Mesenteric fat pad (tissue), 1 donor: ENCODE measurements around the gene HTR2C. TPM values are rescaled to one million over a fixed set of nuclear protein-coding genes. Genes with fewer than 3 reads are reported as not detected.
"Not testable (repeated sequence)": the region's sequence is repeated elsewhere in the genome, so short reads cannot be mapped to it uniquely, and the experiment has no call there.

Source experiments
- DNase-seq: peaks from one replicate; pipeline ENCODE4 v3.0.0-alpha.2; 2020; ENCODE audit warnings: low spot score
- total RNA-seq: library from RNA; stranded (reverse); fragmentation: NEBNext Ultra II Directional; extraction: Animal tissue kit (Norgen Biotek cat#: 25700); gene quantifications from one replicate; pipeline ENCODE4 v1.2.1, GENCODE V29; 2021
- donor health status: DM: yes; HTN: yes; CAD: no.

The HTR2C gene
- total RNA-seq, 1 donor from 2014 or later = not detected

- DNase-seq = no peak
Observed at GRCh38 chrX:114712466-114712865, 128.6 kb downstream of the HTR2C start.

- DNase-seq = no peak
Observed at GRCh38 chrX:114715096-114715495, 131.2 kb downstream of the HTR2C start.

DNA sequence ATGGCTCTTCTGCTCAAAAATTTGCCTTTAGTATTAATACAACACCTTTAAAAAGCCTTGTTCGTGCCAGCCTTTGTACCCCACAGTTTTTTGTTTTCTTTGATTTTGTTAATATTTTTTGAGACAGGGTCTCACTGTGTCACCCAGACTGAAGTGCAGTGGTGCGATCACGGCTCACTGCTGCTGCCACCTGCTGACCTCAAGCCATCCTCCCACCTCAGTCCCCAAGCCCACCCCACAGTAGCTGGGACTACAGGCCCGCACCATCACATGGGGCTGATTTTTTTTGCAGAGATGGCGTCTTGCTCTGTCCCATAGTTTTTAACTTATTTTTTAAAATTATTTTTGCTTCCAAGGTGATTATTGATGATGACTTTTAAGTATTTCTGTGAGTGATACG, 134.0 kb downstream of the HTR2C start:
- no peak for DNase-seq

DNA sequence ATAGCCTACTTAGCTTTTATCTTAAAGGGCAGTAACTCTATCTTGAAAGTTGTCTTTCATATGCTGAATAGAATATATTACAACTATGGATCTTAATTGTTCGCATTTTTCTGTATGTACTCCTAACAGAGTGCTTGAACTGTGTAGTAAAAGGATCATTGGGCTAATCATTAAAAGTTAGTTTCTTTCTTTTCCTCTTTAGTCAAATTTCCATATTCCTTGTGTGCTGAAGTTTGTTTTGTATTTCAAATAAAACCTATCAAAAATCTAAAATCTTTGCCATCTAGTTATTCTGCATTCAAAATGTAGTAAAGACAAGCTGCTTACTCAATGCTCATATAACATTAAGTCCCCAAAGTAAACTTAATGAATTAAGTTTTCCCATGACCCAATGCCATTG, 182.7 kb downstream of the HTR2C start:
- DNase-seq = no peak

- no peak for DNase-seq
Observed at GRCh38 chrX:114774691-114775090, 190.8 kb downstream of the HTR2C start.

DNA sequence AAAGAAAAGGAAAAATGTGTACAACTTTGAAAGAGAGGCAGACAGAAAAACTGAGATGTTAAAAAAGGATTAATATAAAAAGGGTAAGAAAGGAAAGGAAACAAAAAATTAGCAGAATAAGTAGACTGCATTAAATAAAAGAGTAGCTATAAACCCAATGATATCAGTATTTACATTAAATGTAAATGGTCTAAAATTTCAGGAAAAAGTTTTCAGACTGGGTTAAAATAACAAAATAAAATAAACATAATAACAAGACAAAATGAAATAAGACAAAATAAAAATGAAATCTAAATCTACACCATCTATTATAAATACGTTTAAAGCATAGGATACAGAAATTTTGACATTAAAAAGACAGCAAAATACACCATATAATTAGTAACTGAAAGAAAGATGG, 199.0 kb downstream of the HTR2C start:
- DNase-seq = no peak

DNA sequence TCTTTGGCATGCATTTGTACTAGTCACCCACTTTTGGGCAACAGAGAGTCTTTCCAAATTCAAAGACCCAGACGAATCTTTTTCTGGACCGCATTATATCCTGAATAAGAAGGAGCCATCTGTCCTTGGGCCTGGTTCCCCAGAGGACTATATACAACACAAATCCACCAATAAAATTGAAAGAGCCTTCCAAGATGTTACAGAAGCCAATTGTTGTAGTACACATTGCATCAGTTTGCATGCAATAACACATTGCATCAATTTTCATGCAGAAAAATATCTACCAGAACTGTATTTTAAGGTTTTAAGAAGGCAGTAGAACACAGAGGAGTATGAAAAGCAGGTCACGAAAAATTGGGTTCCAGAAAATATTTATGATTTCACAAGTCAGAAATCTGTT, 203.2 kb downstream of the HTR2C start:
- DNase-seq = no peak

- no peak for DNase-seq
Observed at GRCh38 chrX:114797494-114797893, 213.6 kb downstream of the HTR2C start.

DNA sequence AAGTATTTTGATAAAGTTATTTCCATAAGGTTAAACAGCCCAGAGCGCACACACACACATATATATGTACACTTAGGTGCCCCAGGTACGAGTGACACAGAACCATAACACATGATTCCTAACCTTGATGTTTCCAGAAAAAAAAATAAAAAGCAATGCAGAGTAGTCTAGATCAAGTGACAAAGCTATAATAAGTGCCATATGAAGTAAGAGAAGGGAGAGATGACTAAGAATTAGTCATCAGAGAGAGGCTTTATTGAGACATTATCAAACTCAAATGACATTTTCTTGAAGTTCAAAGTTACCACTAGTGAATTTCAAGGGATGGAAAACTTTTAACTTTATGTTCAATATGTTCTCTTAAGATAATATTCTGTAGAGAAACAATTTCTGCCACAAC, 215.0 kb downstream of the HTR2C start:
- no peak for DNase-seq

GRCh38 chrX:114800719-114801118, 216.8 kb downstream of the HTR2C start:
- no peak for DNase-seq

DNA sequence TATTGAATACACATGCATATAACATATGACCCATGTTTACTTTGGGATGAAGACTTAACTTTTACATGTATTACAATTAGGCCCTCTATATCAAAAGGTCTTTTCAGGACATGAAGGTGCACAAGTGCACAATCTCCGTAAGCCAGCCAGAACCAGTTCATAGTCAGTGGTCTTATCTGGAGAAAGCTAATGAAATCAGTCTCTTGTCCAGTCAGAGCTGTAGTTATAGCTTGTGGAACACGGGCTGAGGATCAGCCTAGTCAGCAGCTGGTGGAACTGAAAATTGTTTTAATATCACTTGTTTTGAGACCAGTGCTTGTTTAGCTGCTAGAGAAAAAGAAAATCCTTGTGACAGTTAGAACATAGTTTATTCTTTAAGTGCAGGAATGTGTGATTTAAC, 235.6 kb downstream of the HTR2C start:
- no peak for DNase-seq

DNA sequence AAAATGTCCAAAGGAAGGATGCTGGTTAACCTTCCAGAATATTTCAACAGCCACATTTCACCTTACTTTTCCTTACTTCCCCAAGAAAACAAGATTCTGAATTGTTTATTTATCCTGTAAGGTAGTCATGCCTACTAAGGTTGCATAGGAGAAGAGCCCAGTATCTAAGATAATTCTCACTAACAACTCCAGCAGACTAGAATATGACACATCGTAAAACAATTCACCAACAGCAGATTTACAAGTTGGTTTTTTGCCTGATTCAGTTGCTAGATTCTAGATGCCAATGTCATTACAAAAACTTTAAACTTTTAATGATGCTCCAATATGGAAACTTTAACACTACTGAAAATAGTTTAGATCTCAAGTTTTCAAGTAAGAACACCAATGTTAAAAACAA, 257.2 kb downstream of the HTR2C start:
- no peak for DNase-seq

DNA sequence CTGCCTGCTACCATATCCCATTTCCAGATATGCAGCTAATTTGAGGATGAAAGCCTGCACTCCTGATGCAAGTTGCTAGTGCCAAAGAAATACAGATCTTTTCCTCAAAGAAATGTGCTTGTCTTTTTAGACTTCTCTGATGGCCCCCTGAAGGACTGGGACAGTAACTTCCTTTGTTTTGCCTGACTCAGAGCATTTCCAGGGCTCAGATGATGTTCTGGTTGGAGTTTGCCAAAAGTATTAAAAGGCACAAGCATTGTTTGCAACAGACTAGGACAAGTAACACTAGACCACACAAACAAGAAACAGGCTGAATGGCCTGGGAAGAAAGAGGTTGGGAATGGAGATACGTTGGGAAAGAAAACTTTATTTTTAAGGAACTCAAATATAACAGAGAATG, 258.3 kb downstream of the HTR2C start:
- DNase-seq = no peak

- DNase-seq = no peak
Observed at GRCh38 chrX:114889481-114889880, 305.6 kb downstream of the HTR2C start.

- DNase-seq = no peak
Observed at GRCh38 chrX:114903618-114904017, 319.7 kb downstream of the HTR2C start.

DNA sequence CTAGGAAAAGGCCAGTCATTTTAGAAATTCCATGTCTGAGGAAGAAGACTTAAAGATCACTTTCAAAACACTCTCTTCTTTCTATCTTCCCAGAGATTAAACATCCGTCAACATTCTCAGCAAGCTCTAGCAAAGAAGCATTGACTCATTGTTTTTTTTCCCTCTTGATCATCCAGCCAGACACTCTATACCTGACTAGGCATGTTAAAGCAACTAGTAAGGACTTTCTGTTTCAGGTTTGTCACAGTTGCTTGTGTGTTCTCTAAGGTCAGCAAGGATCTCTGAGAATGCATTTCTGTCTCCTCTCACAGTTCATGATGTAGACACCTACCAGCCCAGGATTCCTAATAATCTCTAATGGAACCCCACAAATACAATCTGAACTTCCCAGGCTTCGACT, 321.4 kb downstream of the HTR2C start:
- no peak for DNase-seq

DNA sequence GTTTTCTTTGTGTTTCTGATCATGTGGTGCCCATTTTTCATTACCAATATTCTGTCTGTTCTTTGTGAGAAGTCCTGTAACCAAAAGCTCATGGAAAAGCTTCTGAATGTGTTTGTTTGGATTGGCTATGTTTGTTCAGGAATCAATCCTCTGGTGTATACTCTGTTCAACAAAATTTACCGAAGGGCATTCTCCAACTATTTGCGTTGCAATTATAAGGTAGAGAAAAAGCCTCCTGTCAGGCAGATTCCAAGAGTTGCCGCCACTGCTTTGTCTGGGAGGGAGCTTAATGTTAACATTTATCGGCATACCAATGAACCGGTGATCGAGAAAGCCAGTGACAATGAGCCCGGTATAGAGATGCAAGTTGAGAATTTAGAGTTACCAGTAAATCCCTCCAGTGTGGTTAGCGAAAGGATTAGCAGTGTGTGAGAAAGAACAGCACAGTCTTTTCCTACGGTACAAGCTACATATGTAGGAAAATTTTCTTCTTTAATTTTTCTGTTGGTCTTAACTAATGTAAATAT, 323.2 kb downstream of the HTR2C start:
- DNase-seq = no peak

GRCh38 chrX:114924423-114924822, 340.5 kb downstream of the HTR2C start:
- no peak for DNase-seq

GRCh38 chrX:114924856-114925255, 341.0 kb downstream of the HTR2C start:
- no peak for DNase-seq

GRCh38 chrX:114930227-114930626, 346.3 kb downstream of the HTR2C start:
- no peak for DNase-seq

DNA sequence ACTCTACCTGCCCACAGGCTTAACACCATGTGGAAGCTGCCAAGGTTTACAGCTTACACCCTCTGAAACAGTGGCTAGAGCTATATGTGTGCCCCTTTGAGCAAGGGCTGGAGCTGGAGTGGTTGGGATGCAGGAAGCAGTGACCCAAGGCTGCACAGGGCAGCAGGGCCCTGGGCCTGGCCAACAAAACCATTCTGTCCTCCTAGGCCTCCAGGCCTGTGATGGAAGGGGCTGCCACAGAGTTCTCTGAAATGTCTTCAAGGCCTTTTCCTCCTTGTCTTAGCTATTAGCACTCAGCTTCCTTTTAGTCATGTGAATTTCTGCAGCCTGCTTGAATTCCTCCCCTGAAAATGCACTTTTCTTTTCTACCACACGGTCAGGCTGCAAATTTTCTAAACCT, 348.7 kb downstream of the HTR2C start:
- no peak for DNase-seq

GRCh38 chrX:114933291-114933690, 349.4 kb downstream of the HTR2C start:
- DNase-seq = not testable (repeated sequence)

DNA sequence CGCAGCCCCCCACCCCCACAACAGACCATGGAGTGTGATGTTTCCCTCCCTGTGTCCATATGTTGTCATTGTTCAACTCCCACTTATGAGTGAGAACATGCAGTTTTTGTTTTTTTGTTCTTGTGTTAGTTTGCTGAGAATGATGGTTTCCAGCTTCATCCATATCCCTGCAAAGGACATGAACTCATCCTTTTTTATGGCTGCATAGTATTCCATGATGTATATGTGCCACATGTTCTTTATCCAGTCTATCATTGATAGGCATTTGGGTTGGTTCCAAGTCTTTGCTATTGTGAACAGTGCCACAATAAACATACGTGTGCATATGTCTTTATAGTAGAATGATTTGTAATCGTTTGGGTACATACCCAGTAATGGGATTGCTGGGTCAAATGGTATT, 353.2 kb downstream of the HTR2C start:
- DNase-seq = not testable (repeated sequence)

DNA sequence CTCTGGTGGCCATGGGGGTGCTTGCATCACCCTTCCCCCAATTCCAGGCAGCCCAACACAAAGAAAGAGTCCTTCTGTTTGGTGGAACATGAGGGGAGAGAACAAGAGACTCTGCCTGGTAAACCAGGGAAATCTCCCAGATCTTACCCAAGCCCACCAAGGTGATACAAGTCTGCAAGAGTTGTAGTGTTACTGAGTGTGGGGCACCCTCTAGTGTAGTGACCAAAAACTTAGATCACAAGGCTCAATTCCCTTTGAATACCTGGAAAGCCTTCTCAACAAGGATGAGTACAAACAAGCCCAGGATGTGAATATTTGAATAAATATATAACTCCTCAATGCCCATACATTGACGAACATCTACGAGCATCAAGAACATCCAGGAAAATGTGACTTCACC, 368.8 kb downstream of the HTR2C start:
- DNase-seq = no peak
